Suprapubic skin (tissue), 4 donors: Measurements from ENCODE around the gene HMX3.

Experiments
- CTCF ChIP-seq, 2 donors: fragments of 200-600 bp in 1 of 2; fragments of 450-650 bp in 1 of 2; sonication (generic) in 1 of 2; IDR thresholded peaks; one replicate each; pipeline ENCODE4 v1.5.1; 2016 to 2019; ENCODE audit warnings: antibody characterized with exemption in 2 of 2, mild to moderate bottlenecking in 1 of 2, moderate library complexity in 1 of 2
- POLR2A ChIP-seq, 2 donors: fragments of 450-650 bp; IDR thresholded peaks; one replicate each; pipeline ENCODE4 v1.6.1; 2017; ENCODE audit warnings: antibody characterized with exemption in 2 of 2, mild to moderate bottlenecking in 2 of 2, moderate library complexity in 2 of 2
- POLR2AphosphoS5 ChIP-seq, 3 donors: sonication (generic); formaldehyde crosslinking; IDR thresholded peaks; one replicate each; pipeline ENCODE4 v1.6.1; 2017; ENCODE audit warnings: antibody characterized with exemption in 3 of 3

DNA sequence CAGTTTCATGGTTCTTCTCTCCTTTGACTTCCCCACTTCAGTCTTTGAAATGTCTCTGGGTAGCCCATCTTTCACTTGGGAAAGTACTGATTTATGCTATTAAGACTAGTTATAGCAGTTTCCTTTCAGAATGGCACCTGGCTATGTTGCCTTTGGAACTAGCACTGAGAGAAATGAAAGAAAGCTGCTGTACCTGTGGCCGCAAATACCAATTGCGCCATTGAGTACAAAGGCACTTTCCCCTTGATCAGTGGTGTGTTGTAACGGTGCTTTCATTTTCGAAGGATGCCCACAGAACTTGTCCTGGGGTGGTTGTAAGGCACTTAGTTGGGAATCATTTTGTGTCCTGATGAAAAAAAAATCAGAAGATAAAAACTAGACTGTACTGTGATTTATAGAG, 35.2 kb downstream of the HMX3 start:
- TF ChIP-seq CTCF (IDR thresholded peaks at IDR 0.05) (no peak), POLR2A (IDR thresholded peaks at IDR 0.05) (no peak), POLR2AphosphoS5 (IDR thresholded peaks at IDR 0.05) (no peak)
